HepG2 (cell line): ENCODE results near the gene PHRF1. TPM values are rescaled to one million over a fixed set of nuclear protein-coding genes. Genes with fewer than 3 reads are reported as not detected.

Experiments
- ATAC-seq: fragments of 200-7000 bp; cut with Tn5 transposase; 3 replicates; pipeline ENCODE4 v1.9.1; 2020; ENCODE audit warnings: mild to moderate bottlenecking, moderate library complexity
- BruUV-seq: library from RNA; stranded (reverse); fragments of 400-500 nt; replicated peaks from 2 replicates; lab custom pipeline; 2021; lab: Mats Ljungman, UMichigan
- CTCF ChIA-PET: fragments of 300-600 bp; formaldehyde crosslinking; extraction: SDS; loops from one replicate; lab custom pipeline; 2021; ENCODE audit warnings: low total read pairs, inconsistent platforms, low intra/inter-chr PET ratio; lab: Yijun Ruan, JAX
- POLR2A ChIA-PET: fragments of 350-600 bp; sonication (Branson Sonifier 250); formaldehyde crosslinking; loops from one replicate; lab custom pipeline; 2020; ENCODE audit warnings: antibody characterized with exemption, inconsistent platforms; lab: Yijun Ruan, JAX
- DNase-seq: peaks from one replicate; pipeline ENCODE4 v3.0.0-alpha.2; 2015; ENCODE audit warnings: low spot score
- FAIRE-seq: peaks from 3 replicates; lab custom pipeline; 2011; peaks lifted over from hg19 to GRCh38; lab: Jason Lieb, UNC
- H2AFZ ChIP-seq: one replicate; pipeline ENCODE4 v1.6.1; 2011; ENCODE audit warnings: low read length, inconsistent platforms
- H3K27ac ChIP-seq: fragments of 300-600 bp; 3 replicates; pipeline ENCODE4 v1.8.0; 2011; ENCODE audit warnings: mixed run types, mild to moderate bottlenecking, mixed read lengths, low read length, inconsistent platforms; ENCODE audit not compliant: insufficient read depth; ENCODE audit errors: extremely low read length
- H3K27me3 ChIP-seq, 2 experiments: fragments of 200-600 bp in 1 of 2; 2 replicates in 1 of 2; 3 replicates in 1 of 2; pipeline versions ENCODE4 v1.6.0 to v1.8.0; 2011; ENCODE audit warnings: low read length in 2 of 2, mild to moderate bottlenecking in 2 of 2, moderate library complexity in 2 of 2, inconsistent platforms in 1 of 2; ENCODE audit not compliant: insufficient read depth in 2 of 2, control insufficient read depth in 1 of 2
- H3K36me3 ChIP-seq, 2 experiments: fragments of 200-600 bp in 1 of 2; replicated peaks in 1 of 2; 2 replicates in 1 of 2; 3 replicates in 1 of 2; pipeline versions ENCODE4 v1.5.1 to v1.8.0; 2011; ENCODE audit warnings: low read length in 2 of 2, inconsistent platforms in 1 of 2; ENCODE audit not compliant: insufficient read depth in 2 of 2, control insufficient read depth in 1 of 2
- H3K4me1 ChIP-seq: 2 replicates; pipeline ENCODE4 v1.5.1; 2012; ENCODE audit warnings: low read length, inconsistent platforms; ENCODE audit not compliant: insufficient read depth
- H3K4me2 ChIP-seq: 2 replicates; pipeline ENCODE4 v1.6.0; 2011; ENCODE audit warnings: low read depth, low read length, inconsistent platforms
- H3K4me3 ChIP-seq, 3 experiments: fragments of 200-600 bp in 1 of 3; sonication (generic), shearing (Covaris generic) in 1 of 3; replicated peaks in 1 of 3; 2 replicates each; pipeline ENCODE4 v1.5.1; 2011 to 2016; ENCODE audit warnings: low read length in 3 of 3, inconsistent platforms in 2 of 3, low read depth in 2 of 3, mild to moderate bottlenecking in 2 of 3, control low read depth in 1 of 3, mixed read lengths in 1 of 3; ENCODE audit not compliant: insufficient read depth in 1 of 3
- H3K79me2 ChIP-seq: one replicate; pipeline ENCODE4 v1.6.1; 2011; ENCODE audit warnings: low read length, inconsistent platforms; ENCODE audit not compliant: insufficient read depth
- H3K9ac ChIP-seq: 2 replicates; pipeline ENCODE4 v1.6.0; 2011; ENCODE audit warnings: mild to moderate bottlenecking, low read depth, low read length, inconsistent platforms; ENCODE audit not compliant: insufficient read depth
- H3K9me3 ChIP-seq: 2 replicates; pipeline ENCODE4 v1.5.1; 2012; ENCODE audit warnings: mild to moderate bottlenecking, low read length
- H4K20me1 ChIP-seq: 2 replicates; pipeline ENCODE4 v1.6.0; 2011; ENCODE audit warnings: inconsistent platforms, mild to moderate bottlenecking, low read length, moderate library complexity; ENCODE audit not compliant: insufficient read depth
- IRF1 ChIP-seq: sonication (generic); formaldehyde crosslinking; IDR thresholded peaks from 2 replicates; pipeline ENCODE4 v1.4.0; 2020; ENCODE audit warnings: low read depth, mild to moderate bottlenecking, missing genetic modification reagents
- KDM1A ChIP-seq: IDR thresholded peaks from 2 replicates; pipeline ENCODE4 v1.6.1; 2016; ENCODE audit warnings: missing compliant biosample characterization
- MNT ChIP-seq: fragments of 450-650 bp; IDR thresholded peaks from 2 replicates; pipeline ENCODE4 v1.6.1; 2016
- NBN ChIP-seq: fragments of 450-650 bp; conservative IDR thresholded peaks from 2 replicates; pipeline ENCODE4 v1.6.1; 2017
- RAD51 ChIP-seq: fragments of 450-650 bp; IDR thresholded peaks from 2 replicates; pipeline ENCODE4 v1.6.1; 2016; ENCODE audit warnings: borderline replicate concordance
- SKI ChIP-seq: fragments of 450-650 bp; IDR thresholded peaks from one replicate; pipeline ENCODE4 v1.6.1; 2018; ENCODE audit warnings: mild to moderate bottlenecking; ENCODE audit not compliant: partially characterized antibody
- SMC3 ChIP-seq: IDR thresholded peaks from 2 replicates; pipeline ENCODE4 v1.6.1; 2011; ENCODE audit warnings: low read length, improper control_type of control experiment
- ZFP37 ChIP-seq: sonication (generic); formaldehyde crosslinking; IDR thresholded peaks from 2 replicates; pipeline ENCODE4 v1.4.0; 2020; ENCODE audit warnings: missing genetic modification reagents, borderline replicate concordance
- ZNF331 ChIP-seq: sonication (generic); formaldehyde crosslinking; IDR thresholded peaks from 2 replicates; pipeline ENCODE4 v1.4.0; 2020; ENCODE audit warnings: missing genetic modification reagents
- ZNF333 ChIP-seq: sonication (generic); formaldehyde crosslinking; IDR thresholded peaks from 2 replicates; pipeline ENCODE4 v1.4.0; 2020; ENCODE audit warnings: mild to moderate bottlenecking, missing genetic modification reagents, borderline replicate concordance
- ZNF501 ChIP-seq: sonication (generic); formaldehyde crosslinking; IDR thresholded peaks from 2 replicates; pipeline ENCODE4 v1.5.1; 2020; ENCODE audit warnings: mild to moderate bottlenecking, moderate library complexity, missing genetic modification reagents
- ZNF782 ChIP-seq: sonication (generic); formaldehyde crosslinking; IDR thresholded peaks from 2 replicates; pipeline ENCODE4 v1.4.0; 2020; ENCODE audit warnings: missing genetic modification reagents, mild to moderate bottlenecking, borderline replicate concordance
- ZSCAN29 ChIP-seq: sonication (generic); formaldehyde crosslinking; conservative IDR thresholded peaks from 2 replicates; pipeline ENCODE4 v1.4.0; 2020; ENCODE audit warnings: mild to moderate bottlenecking, missing genetic modification reagents
- ZSCAN30 ChIP-seq: sonication (generic); formaldehyde crosslinking; IDR thresholded peaks from 2 replicates; pipeline ENCODE4 v1.5.0; 2020; ENCODE audit warnings: mild to moderate bottlenecking, missing genetic modification reagents
- WGBS: methylation state at CpG from one replicate; pipeline ENCODE4 v1.1.6; 2017; ENCODE audit warnings: low lambda C conversion rate; 5-methylcytosine and 5-hydroxymethylcytosine counted together
- in situ Hi-C: cut with HindIII; loops from 2 replicates; pipeline ENCODE4 v1.10.0; 2017; ENCODE audit warnings: low pct_unique_long_range_greater_than_20kb; ENCODE audit not compliant: extremely low pct_ligation_motif_present
- intact Hi-C: fragments of 100-400 bp; cut with micrococcal nuclease; formaldehyde crosslinking; loops from one replicate; pipeline ENCODE4 v1.10.0; 2022; ENCODE audit not compliant: unreplicated experiment
- polyA plus RNA-seq, 8 experiments: library from polyadenylated mRNA; depleted of rRNA in 3 of 8; stranded (reverse) in 7 of 8; unstranded in 1 of 8; fragments of >200 nt; fragmentation: Illumina TruSeq in 4 of 8; extraction: Trizol in 4 of 8; gene quantifications; 2 replicates each; pipeline versions ENCODE4 v1.2.1 to v1.2.3, GENCODE V29; 2011 to 2016; ENCODE audit warnings: low read depth in 4 of 8, missing spikeins in 1 of 8, mixed read lengths in 1 of 8; ENCODE audit not compliant: insufficient read depth in 1 of 8
- total RNA-seq, 5 experiments: library from RNA; depleted of rRNA; stranded (reverse); fragments of >200 nt; fragmentation: Illumina TruSeq; extraction: Trizol; gene quantifications; 2 replicates each; pipeline ENCODE4 v1.2.3, GENCODE V29; 2016; ENCODE audit warnings: low read depth in 1 of 5

PHRF1 gene
- total and polyA plus RNA-seq, 2 of the 13 experiments (the other 11 are each of a cell fraction or from before 2014, with no cell fraction given) = 8.2 to 16.7 TPM

GRCh38 chr11:571802-572185, 4.5 kb upstream of the PHRF1 start:
- Histone ChIP-seq H3K9ac (no peak overlapping the region), H3K9me3 (no peaks in the 10 kb centered on the region), H3K27me3 (no peaks in the 10 kb centered on the region; a peak in 2 of 5 replicates), H3K79me2 (peaks cover 11% of the 10 kb centered on the region), H3K4me2 (peak overlapping the region; percentile 18; the same call in 1 of the 2 replicates), H3K4me3 (no peak overlapping the region; a peak in 1 of 6 replicates), H3K27ac (no peak overlapping the region)
- 42% methylated on average over 5 of the region's 8 CpGs for WGBS
- POLR2A ChIA-PET = interaction anchor here (1.4 kb wide), 1 partner anchor 10 kb away, joined by 4 read pairs; no protein-coding TSS in a partner anchor
- in situ Hi-C loops = no loop called here
- DNase-seq = no peak
- TF ChIP-seq RAD51 = no peak
- no peak for TF ChIP-seq SMC3
- TF ChIP-seq ZSCAN29 = no peak
- TF ChIP-seq NBN = no peak
- TF ChIP-seq SKI = no peak
- no peak for TF ChIP-seq ZNF331 (CRISPR knock-in tag)
- TF ChIP-seq IRF1 = no peak
- TF ChIP-seq MNT = no peak
- TF ChIP-seq ZSCAN30 (CRISPR knock-in tag) = no peak
- TF ChIP-seq ZNF782 = no peak
- TF ChIP-seq KDM1A = no peak
- TF ChIP-seq ZNF501 (CRISPR knock-in tag) = no peak
- no peak for TF ChIP-seq ZNF333
- TF ChIP-seq ZFP37 (CRISPR knock-in tag) = no peak
- TF ChIP-seq, all 625 proteins: peak for 0
- intact Hi-C loops = no loop called here
- peaks cover 54% of the 10 kb centered on the region for H3K4me1 ChIP-seq
- H4K20me1 ChIP-seq = peaks cover 10% of the 10 kb centered on the region; the same call in 1 of the 2 replicates
- ATAC-seq = no peak
- no peaks in the 10 kb centered on the region for H3K36me3 ChIP-seq
- H2AFZ ChIP-seq = no peak overlapping the region
- FAIRE-seq = no peak
- BruUV-seq = no TSS peak
- CTCF ChIA-PET = no interaction called here
